Adrenal gland (tissue), 12 donors: ENCODE measurements around the gene GGA1. TPM values are rescaled to one million over a fixed set of nuclear protein-coding genes. Genes with fewer than 3 reads are reported as not detected.
A peak's percentile ranks its signal among the peaks of the same experiment; 100 is the strongest.

Source experiments
- DNase-seq, 7 donors: peaks; one replicate each; pipeline ENCODE4 v3.0.0-alpha.2; 2019 to 2020
- H3K27ac ChIP-seq, 5 donors: fragments of 200-600 bp; sonication (generic) in 4 of 5; 1 replicate in 3 of 5; 2 replicates in 2 of 5; pipeline versions ENCODE4 v1.5.1 to v1.8.0; 2016 to 2020; ENCODE audit warnings: mild to moderate bottlenecking in 1 of 5
- H3K27me3 ChIP-seq: fragments of 200-600 bp; 2 replicates; pipeline ENCODE4 v1.8.0; 2021
- H3K36me3 ChIP-seq, 2 donors: fragments of 200-600 bp; replicated peaks in 1 of 2; 1 replicate in 1 of 2; 2 replicates in 1 of 2; pipeline versions ENCODE4 v1.5.1 to v1.8.0; 2018 to 2022
- H3K4me1 ChIP-seq, 2 donors: fragments of 200-600 bp; replicated peaks in 1 of 2; 1 replicate in 1 of 2; 2 replicates in 1 of 2; pipeline versions ENCODE4 v1.5.1 to v1.8.0; 2018 to 2021
- H3K4me3 ChIP-seq, 4 donors: fragments of 200-600 bp; sonication (generic) in 3 of 4; one replicate each; pipeline ENCODE4 v1.5.1; 2016 to 2018
- H3K9me3 ChIP-seq, 3 donors: fragments of 200-600 bp; sonication (generic) in 1 of 3; replicated peaks in 1 of 3; 1 replicate in 2 of 3; 2 replicates in 1 of 3; pipeline versions ENCODE4 v1.5.1 to v1.8.0; 2016 to 2021
- CTCF ChIP-seq, 6 experiments: fragments of 450-650 bp in 4 of 6; fragments of 200-600 bp in 2 of 6; sonication (generic) in 1 of 6; IDR thresholded peaks; 1 replicate in 5 of 6; 2 replicates in 1 of 6; pipeline versions ENCODE4 v1.5.1 to v1.8.0; 2016 to 2021; ENCODE audit warnings: antibody characterized with exemption in 6 of 6, mild to moderate bottlenecking in 2 of 6, moderate library complexity in 1 of 6
- POLR2A ChIP-seq, 2 donors: fragments of 450-650 bp; IDR thresholded peaks; one replicate each; pipeline ENCODE4 v1.6.1; 2017; ENCODE audit warnings: antibody characterized with exemption in 2 of 2, mild to moderate bottlenecking in 2 of 2, moderate library complexity in 1 of 2
- WGBS, 4 donors: extraction: QIAGEN DNeasy Blood & Tissue Kit in 2 of 4; methylation state at CpG; one replicate each; pipeline versions ENCODE4 v1.1.5 to v1.1.7; 2013 to 2017; 5-methylcytosine and 5-hydroxymethylcytosine counted together
- intact Hi-C, 2 donors: fragments of 100-400 bp; cut with DNase I; formaldehyde crosslinking; loops; one replicate each; pipeline versions ENCODE4 v1.14.1 to v1.15.0; 2022 to 2023
- polyA plus RNA-seq, 3 donors: library from polyadenylated mRNA; stranded (reverse); fragments of 200-250 nt in 2 of 3; fragments of 350-450 nt in 1 of 3; fragmentation: Illumina TruSeq in 1 of 3; extraction: RNeasy Lipid Tissue Mini Kit (QIAGEN cat#74804) in 1 of 3; gene quantifications; one replicate each; pipeline ENCODE4 v1.2.3, GENCODE V29; 2013 to 2014
- total RNA-seq, 9 donors: library from RNA; depleted of rRNA in 4 of 9; stranded (reverse); fragments of >200 nt in 4 of 9; fragments of 120-200 nt in 1 of 9; fragmentation: NEBNext Ultra II Directional in 1 of 9; extraction: Animal tissue kit (Norgen Biotek cat#: 25700) in 1 of 9; gene quantifications; one replicate each; pipeline versions ENCODE4 v1.1.0 to v1.2.4, GENCODE V29; 2013 to 2023
- donor health status: healthy with polysubstance abuse.
- donor health status: Bipolar disorder and iron deficiency.
- donor health status: DM: yes; HTN: yes; CAD: no.
- donor health status: DM: no; HTN: no; CAD: no.
- donor health status: DM: no; HTN: no; CAD: no.
- donor health status: DM: yes; HTN: yes; CAD: no.

GGA1 gene
- total and polyA plus RNA-seq, 12 donors = 30.6 to 160 (median 65.6) TPM

GRCh38 chr22:37639771-37640590, 31.3 kb downstream of the GGA1 start:
- no peaks in the 10 kb centered on the region for H3K27me3 ChIP-seq
- no peak for TF ChIP-seq CTCF (IDR thresholded peaks at IDR 0.05)
- no peak for TF ChIP-seq POLR2A (IDR thresholded peaks at IDR 0.05)
- peak overlapping the region in 2 of 4 donors; percentile 17 to 61 for H3K4me3 ChIP-seq
- H3K9me3 ChIP-seq = no peaks in the 10 kb centered on the region
- WGBS, 4 donors = 0 to 23% (median 11%) methylated on average over 3 to 27 of the region's 27 CpGs
- DNase-seq = no peak
- intact Hi-C loops = loop anchor here (5.0 to 10.0 kb wide), 3 partner anchors 42 to 155 kb away; no protein-coding TSS in a partner anchor
- H3K27ac ChIP-seq = peak overlapping the region in 2 of 5 donors; percentile 47 to 86
- H3K4me1 ChIP-seq = peaks cover 0 to 35% of the 10 kb centered on the region in 2 donors
- H3K36me3 ChIP-seq = no peaks in the 10 kb centered on the region

GRCh38 chr22:37640591-37641560, 32.2 kb downstream of the GGA1 start:
- intact Hi-C loops = loop anchor here (5.0 to 10.0 kb wide), 3 partner anchors 41 to 154 kb away; no protein-coding TSS in a partner anchor
- no peak for DNase-seq
- WGBS, 4 donors = 59 to 76% (median 70%) methylated on average over 12 to 24 of the region's 24 CpGs

GRCh38 chr22:37641561-37641949, 32.9 kb downstream of the GGA1 start:
- no peaks in the 10 kb centered on the region for H3K27me3 ChIP-seq
- no peak overlapping the region for H3K27ac ChIP-seq
- DNase-seq = peak in 1 of 7 donors; percentile 48
- peaks cover 0 to 31% of the 10 kb centered on the region in 2 donors for H3K4me1 ChIP-seq
- intact Hi-C loops = loop anchor here (5.0 to 10.0 kb wide), 3 partner anchors 41 to 153 kb away; no protein-coding TSS in a partner anchor
- TF ChIP-seq CTCF (IDR thresholded peaks at IDR 0.05) = no peak
- no peak for TF ChIP-seq POLR2A (IDR thresholded peaks at IDR 0.05)
- 75 to 85% (median 82%) methylated on average over 5 of the region's 5 CpGs for WGBS, 4 donors
- no peaks in the 10 kb centered on the region for H3K36me3 ChIP-seq
- no peak overlapping the region for H3K4me3 ChIP-seq
- H3K9me3 ChIP-seq = no peaks in the 10 kb centered on the region

More at GRCh38 chr22:37640591-37641560, 32.2 kb downstream of the GGA1 start:
- H3K4me3 ChIP-seq = peak overlapping the region in 1 of 4 donors; percentile 61
- no peaks in the 10 kb centered on the region for H3K9me3 ChIP-seq
- no peaks in the 10 kb centered on the region for H3K36me3 ChIP-seq
- peak overlapping the region in 1 of 5 donors; percentile 86 for H3K27ac ChIP-seq
- H3K4me1 ChIP-seq = peaks cover 0 to 31% of the 10 kb centered on the region in 2 donors
- no peaks in the 10 kb centered on the region for H3K27me3 ChIP-seq
- TF ChIP-seq POLR2A (IDR thresholded peaks at IDR 0.05) = no peak
- no peak for TF ChIP-seq CTCF (IDR thresholded peaks at IDR 0.05)
